HCT116 (cell line): ENCODE data around the gene TRERF1. TPM values are rescaled to one million over a fixed set of nuclear protein-coding genes. Genes with fewer than 3 reads are reported as not detected.

Experiments
- ATAC-seq: fragments of 200-7000 bp; cut with Tn5 transposase; 2 replicates; pipeline ENCODE4 v1.9.1; 2020; ENCODE audit warnings: mild to moderate bottlenecking, moderate library complexity
- BruUV-seq: library from RNA; stranded (reverse); fragments of 400-500 nt; replicated peaks from 2 replicates; lab custom pipeline; 2021; lab: Mats Ljungman, UMichigan
- CTCF ChIA-PET: fragments of 300-600 bp; sonication (Branson Sonifier 250); formaldehyde crosslinking; loops from one replicate; lab custom pipeline; 2021; ENCODE audit warnings: antibody characterized with exemption; lab: Charles Lee
- POLR2A ChIA-PET: fragments of 300-600, 350-600 bp; sonication (Branson Sonifier 250); formaldehyde crosslinking; loops from one replicate; lab custom pipeline; 2021; ENCODE audit warnings: antibody characterized with exemption; lab: Charles Lee
- RAD21 ChIA-PET, 2 experiments: fragments of 300-600 bp; sonication (Branson Sonifier 250); formaldehyde crosslinking; loops; one replicate each; lab custom pipeline; 2023; ENCODE audit warnings: low total read pairs in 2 of 2; ENCODE audit not compliant: uncharacterized antibody in 2 of 2, unreplicated experiment in 2 of 2, low non-redundant PET in 1 of 2; lab: Charles Lee
- DNase-seq: peaks from one replicate; pipeline ENCODE4 v3.0.0-alpha.2; 2010; ENCODE audit warnings: low read depth, low spot score
- H2AFZ ChIP-seq: fragments of 200-600 bp; shearing (Covaris generic), sonication (generic); 2 replicates; pipeline ENCODE4 v1.6.1; 2017; ENCODE audit warnings: low read depth, mixed run types, mixed read lengths, antibody characterized with exemption, low read length; ENCODE audit not compliant: poor library complexity, severe bottlenecking
- H3K27ac ChIP-seq: 2 replicates; pipeline ENCODE4 v1.5.1; 2012; ENCODE audit warnings: low read depth, low read length
- H3K27me3 ChIP-seq: fragments of 200-600 bp; sonication (generic); 2 replicates; pipeline ENCODE4 v1.6.1; 2016; ENCODE audit warnings: mixed run types, low read length, mixed read lengths; ENCODE audit not compliant: insufficient read depth
- H3K36me3 ChIP-seq, 2 experiments: fragments of 200-500 bp in 1 of 2; fragments of 200-600 bp in 1 of 2; sonication (Bioruptor generic) in 1 of 2; sonication (generic) in 1 of 2; 2 replicates each; pipeline versions ENCODE4 v1.5.1 to v1.6.1; 2014 to 2016; ENCODE audit warnings: low read length in 2 of 2, inconsistent platforms in 1 of 2, mixed read lengths in 1 of 2, mixed run types in 1 of 2; ENCODE audit not compliant: insufficient read depth in 2 of 2, control insufficient read depth in 1 of 2
- H3K4me1 ChIP-seq, 2 experiments: fragments of 200-600 bp in 1 of 2; sonication (generic) in 1 of 2; 2 replicates each; pipeline versions ENCODE4 v1.5.1 to v1.6.1; 2012 to 2017; ENCODE audit warnings: low read length in 2 of 2, inconsistent platforms in 1 of 2, mild to moderate bottlenecking in 1 of 2, mixed read lengths in 1 of 2, mixed run types in 1 of 2, moderate library complexity in 1 of 2; ENCODE audit not compliant: insufficient read depth in 2 of 2, control insufficient read depth in 1 of 2
- H3K4me2 ChIP-seq: fragments of 200-600 bp; sonication (generic); 2 replicates; pipeline ENCODE4 v1.6.1; 2017; ENCODE audit warnings: mixed run types, low read length, mixed read lengths
- H3K4me3 ChIP-seq, 2 experiments: fragments of 200-600 bp in 1 of 2; sonication (generic) in 1 of 2; replicated peaks in 1 of 2; 2 replicates each; pipeline ENCODE4 v1.5.1; 2011 to 2016; ENCODE audit warnings: low read length in 2 of 2, control low read depth in 1 of 2, low read depth in 1 of 2, mild to moderate bottlenecking in 1 of 2, mixed read lengths in 1 of 2, mixed run types in 1 of 2
- H3K79me2 ChIP-seq: fragments of 200-600 bp; sonication (generic); 2 replicates; pipeline ENCODE4 v1.6.1; 2017; ENCODE audit warnings: mild to moderate bottlenecking, mixed run types, low read length, moderate library complexity, mixed read lengths; ENCODE audit not compliant: insufficient read depth
- H3K9ac ChIP-seq: fragments of 200-600 bp; sonication (generic); 2 replicates; pipeline ENCODE4 v1.6.1; 2016; ENCODE audit warnings: low read length, mixed read lengths
- H3K9me2 ChIP-seq: fragments of 200-600 bp; sonication (generic), shearing (Covaris generic); 2 replicates; pipeline ENCODE4 v1.6.1; 2017; ENCODE audit warnings: mixed run types, mild to moderate bottlenecking, moderate library complexity; ENCODE audit not compliant: insufficient read depth
- H3K9me3 ChIP-seq, 2 experiments: fragments of 200-500 bp in 1 of 2; fragments of 200-600 bp in 1 of 2; sonication (Bioruptor generic) in 1 of 2; sonication (generic) in 1 of 2; 2 replicates each; pipeline ENCODE4 v1.6.1; 2014 to 2017; ENCODE audit warnings: low read length in 2 of 2, mixed read lengths in 2 of 2, inconsistent platforms in 1 of 2, low read depth in 1 of 2, mild to moderate bottlenecking in 1 of 2, mixed run types in 1 of 2, moderate library complexity in 1 of 2; ENCODE audit not compliant: control insufficient read depth in 1 of 2, insufficient read depth in 1 of 2
- H4K20me1 ChIP-seq: fragments of 200-600 bp; sonication (generic), shearing (Covaris generic); 2 replicates; pipeline ENCODE4 v1.6.1; 2017; ENCODE audit warnings: mixed run types, mild to moderate bottlenecking, moderate library complexity; ENCODE audit not compliant: insufficient read depth
- CBX3 ChIP-seq: IDR thresholded peaks from 2 replicates; pipeline ENCODE4 v1.6.1; 2012; ENCODE audit warnings: low read depth
- CEBPB ChIP-seq: IDR thresholded peaks from 2 replicates; pipeline ENCODE4 v1.6.1; 2012; ENCODE audit warnings: low read depth
- CTCF ChIP-seq, 3 experiments: fragments of 200-600 bp in 1 of 3; sonication (generic) in 1 of 3; IDR thresholded peaks in 2 of 3; conservative IDR thresholded peaks in 1 of 3; 2 replicates each; pipeline ENCODE4 v1.5.1; 2012 to 2017; ENCODE audit warnings: low read depth in 2 of 3, low read length in 2 of 3, antibody characterized with exemption in 1 of 3, borderline replicate concordance in 1 of 3, control low read depth in 1 of 3, mild to moderate bottlenecking in 1 of 3, mixed read lengths in 1 of 3, mixed run types in 1 of 3, moderate library complexity in 1 of 3; ENCODE audit not compliant: insufficient read depth in 1 of 3
- EGR1 ChIP-seq: IDR thresholded peaks from 2 replicates; pipeline ENCODE4 v1.6.1; 2012; ENCODE audit warnings: low read depth
- FOSL1 ChIP-seq: IDR thresholded peaks from 2 replicates; pipeline ENCODE4 v1.6.1; 2012; ENCODE audit warnings: low read depth
- MAX ChIP-seq: IDR thresholded peaks from 2 replicates; pipeline ENCODE4 v1.6.1; 2012
- RAD21 ChIP-seq: IDR thresholded peaks from 2 replicates; pipeline ENCODE4 v1.6.1; 2012; ENCODE audit warnings: low read depth, mild to moderate bottlenecking
- REST ChIP-seq: IDR thresholded peaks from 2 replicates; pipeline ENCODE4 v1.6.1; 2012; ENCODE audit warnings: low read depth
- SIN3A ChIP-seq: IDR thresholded peaks from 2 replicates; pipeline ENCODE4 v1.6.1; 2012; ENCODE audit warnings: low read depth
- ZBTB33 ChIP-seq: IDR thresholded peaks from 2 replicates; pipeline ENCODE4 v1.6.1; 2011; ENCODE audit warnings: mild to moderate bottlenecking, low read length, moderate library complexity; ENCODE audit not compliant: insufficient replicate concordance; ENCODE audit errors: extremely low read depth
- ZFX ChIP-seq: fragments of 450-650 bp; IDR thresholded peaks from 2 replicates; pipeline ENCODE4 v1.6.1; 2017
- ZNF274 ChIP-seq: fragments of 200-500 bp; sonication (Bioruptor generic); IDR thresholded peaks from 2 replicates; pipeline ENCODE4 v1.6.1; 2014; ENCODE audit warnings: mild to moderate bottlenecking, low read depth, low read length, inconsistent platforms
- intact Hi-C: fragments of 100-400 bp; cut with micrococcal nuclease; formaldehyde crosslinking; loops from 2 replicates; pipeline ENCODE4 v1.10.0; 2022
- total RNA-seq: library from RNA; stranded (reverse); gene quantifications from one replicate; pipeline ENCODE4 v1.2.1, GENCODE V29; 2021; ENCODE audit not compliant: unreplicated experiment
- TF ChIP-seq, protein P1 (sequence below): IDR thresholded peaks from 2 replicates; pipeline ENCODE4 v1.6.1; 2012

The TRERF1 gene
- total RNA-seq, 1 experiment from 2014 or later: 12.4 TPM

GRCh38 chr6:42482174-42482573, 30.4 kb upstream of the TRERF1 start (continued):
- no peak for TF ChIP-seq REST

- CTCF ChIA-PET: no interaction called here
- TF ChIP-seq REST (no peak), RAD21 (no peak), ZBTB33 (no peak), ZFX (no peak), EGR1 (no peak), SIN3A (no peak), CTCF (IDR thresholded peaks at IDR 0.05 in 2 of 3, conservative IDR thresholded peaks at IDR 0.05 in 1 of 3; ENCODE audit: borderline replicate concordance in 1 of 3, insufficient read depth in 1 of 3, low read depth in 2 of 3, low read length in 2 of 3) (no peak), CEBPB (no peak), FOSL1 (no peak), ZNF274 (no peak), MAX (no peak), CBX3 (no peak)
- TF ChIP-seq, protein P1, sequence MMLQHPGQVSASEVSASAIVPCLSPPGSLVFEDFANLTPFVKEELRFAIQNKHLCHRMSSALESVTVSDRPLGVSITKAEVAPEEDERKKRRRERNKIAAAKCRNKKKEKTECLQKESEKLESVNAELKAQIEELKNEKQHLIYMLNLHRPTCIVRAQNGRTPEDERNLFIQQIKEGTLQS: no peak
Observed at GRCh38 chr6:42471714-42472113, 20.0 kb upstream of the TRERF1 start.

More at GRCh38 chr6:42471714-42472113, 20.0 kb upstream of the TRERF1 start:
- peaks cover 0 to 7% of the 10 kb centered on the region in 2 experiments; a peak in 2 of 4 replicates for H3K9me3 ChIP-seq
- H3K36me3 ChIP-seq: 0 out of 4 replicates have a peak, but pooled peaks cover 0 to 4% of the 10 kb centered on the region in 2 experiments
- RAD21 ChIA-PET: no interaction called here
- H3K27ac ChIP-seq: no peak overlapping the region
- H3K9ac ChIP-seq: no peak overlapping the region
- no peak for DNase-seq
- no peaks in the 10 kb centered on the region for H3K27me3 ChIP-seq
- no peak overlapping the region for H3K4me3 ChIP-seq
- no peak overlapping the region for H2AFZ ChIP-seq
- no peak for ATAC-seq
- POLR2A ChIA-PET: no interaction called here
- H3K4me1 ChIP-seq: no peaks in the 10 kb centered on the region
- H3K9me2 ChIP-seq: 0 out of 2 replicates have a peak, but pooled peaks cover 2% of the 10 kb centered on the region
- intact Hi-C loops: no loop called here
- no TSS peak for BruUV-seq
- H3K79me2 ChIP-seq: no peaks in the 10 kb centered on the region
- H4K20me1 ChIP-seq: no peaks in the 10 kb centered on the region
- no peak overlapping the region for H3K4me2 ChIP-seq
